Panc1 (cell line): ENCODE results near the gene CATSPERZ. TPM values are rescaled to one million over a fixed set of nuclear protein-coding genes. Genes with fewer than 3 reads are reported as not detected.

Experiments used
- ATAC-seq: fragments of 200-7000 bp; cut with Tn5 transposase; 2 replicates; pipeline ENCODE4 v1.9.1; 2020; ENCODE audit warnings: mild to moderate bottlenecking, moderate library complexity
- BruUV-seq: library from RNA; stranded (reverse); fragments of 400-500 nt; replicated peaks from 2 replicates; lab custom pipeline; 2021; lab: Mats Ljungman, UMichigan
- CTCF ChIA-PET: fragments of 300-600 bp; sonication (Branson Sonifier 250); formaldehyde crosslinking; loops from one replicate; lab custom pipeline; 2022; ENCODE audit warnings: antibody characterized with exemption; lab: Charles Lee
- POLR2A ChIA-PET: fragments of 300-600 bp; sonication (Branson Sonifier 250); formaldehyde crosslinking; loops from one replicate; lab custom pipeline; 2022; ENCODE audit warnings: antibody characterized with exemption; lab: Charles Lee
- DNase-seq: peaks from one replicate; pipeline ENCODE4 v3.0.0-alpha.2; 2010; ENCODE audit warnings: low read depth, low spot score
- H3K27ac ChIP-seq: 2 replicates; pipeline ENCODE4 v1.5.1; 2011; ENCODE audit warnings: mild to moderate bottlenecking, low read length, inconsistent platforms
- H3K27me3 ChIP-seq: fragments of 200-500 bp; sonication (Bioruptor generic); 2 replicates; pipeline ENCODE4 v1.6.0; 2014; ENCODE audit warnings: low read length, inconsistent platforms; ENCODE audit not compliant: control insufficient read depth, insufficient read depth
- H3K36me3 ChIP-seq: fragments of 200-500 bp; sonication (Bioruptor generic); 2 replicates; pipeline ENCODE4 v1.5.1; 2014; ENCODE audit warnings: inconsistent platforms, mild to moderate bottlenecking, low read length, moderate library complexity; ENCODE audit not compliant: control insufficient read depth, insufficient read depth
- H3K4me1 ChIP-seq: 2 replicates; pipeline ENCODE4 v1.5.1; 2011; ENCODE audit warnings: inconsistent platforms, mild to moderate bottlenecking, low read length, moderate library complexity; ENCODE audit not compliant: control insufficient read depth, insufficient read depth
- H3K4me3 ChIP-seq, 2 experiments: 2 replicates each; pipeline ENCODE4 v1.5.1; 2011 to 2012; ENCODE audit warnings: low read depth in 2 of 2, low read length in 2 of 2, mild to moderate bottlenecking in 2 of 2, inconsistent platforms in 1 of 2, moderate library complexity in 1 of 2
- H3K9me3 ChIP-seq: fragments of 200-500 bp; sonication (Bioruptor generic); 2 replicates; pipeline ENCODE4 v1.5.1; 2014; ENCODE audit warnings: low read depth, mild to moderate bottlenecking, inconsistent platforms, low read length, moderate library complexity; ENCODE audit not compliant: control insufficient read depth, insufficient read depth
- POLR2AphosphoS5 ChIP-seq: IDR thresholded peaks from 2 replicates; pipeline ENCODE4 v1.6.1; 2012; ENCODE audit warnings: mild to moderate bottlenecking, low read depth, low read length, moderate library complexity
- SIN3A ChIP-seq: IDR thresholded peaks from 2 replicates; pipeline ENCODE4 v1.6.1; 2012; ENCODE audit warnings: low read depth, mild to moderate bottlenecking, low read length, moderate library complexity, borderline replicate concordance; ENCODE audit not compliant: insufficient read depth
- TCF7L2 ChIP-seq: IDR thresholded peaks from 2 replicates; pipeline ENCODE4 v1.6.1; 2011; ENCODE audit warnings: mild to moderate bottlenecking, low read depth, low read length, inconsistent platforms
- in situ Hi-C: cut with HindIII; loops from 2 replicates; pipeline ENCODE4 v1.10.0; 2016; ENCODE audit warnings: low sequenced_read_pairs, low pct_unique_long_range_greater_than_20kb
- intact Hi-C: fragments of 100-400 bp; cut with micrococcal nuclease; formaldehyde crosslinking; loops from one replicate; pipeline ENCODE4 v1.10.0; 2022; ENCODE audit not compliant: unreplicated experiment
- total RNA-seq: library from RNA; stranded (reverse); gene quantifications from one replicate; pipeline ENCODE4 v1.2.1, GENCODE V29; 2021; ENCODE audit not compliant: unreplicated experiment
- TF ChIP-seq, protein P1 (sequence below), 2 experiments: IDR thresholded peaks; 2 replicates each; pipeline ENCODE4 v1.6.1; 2011 to 2012; ENCODE audit warnings: low read depth in 2 of 2, control low read depth in 1 of 2, low read length in 1 of 2, mild to moderate bottlenecking in 1 of 2, moderate library complexity in 1 of 2; ENCODE audit not compliant: insufficient read depth in 1 of 2
- TF ChIP-seq, protein P2 (sequence below): fragments of 450-650 bp; IDR thresholded peaks from 2 replicates; pipeline ENCODE4 v1.5.1; 2017; ENCODE audit warnings: mild to moderate bottlenecking

CATSPERZ gene
- total RNA-seq, 1 experiment from 2014 or later: 0.64 TPM

DNA sequence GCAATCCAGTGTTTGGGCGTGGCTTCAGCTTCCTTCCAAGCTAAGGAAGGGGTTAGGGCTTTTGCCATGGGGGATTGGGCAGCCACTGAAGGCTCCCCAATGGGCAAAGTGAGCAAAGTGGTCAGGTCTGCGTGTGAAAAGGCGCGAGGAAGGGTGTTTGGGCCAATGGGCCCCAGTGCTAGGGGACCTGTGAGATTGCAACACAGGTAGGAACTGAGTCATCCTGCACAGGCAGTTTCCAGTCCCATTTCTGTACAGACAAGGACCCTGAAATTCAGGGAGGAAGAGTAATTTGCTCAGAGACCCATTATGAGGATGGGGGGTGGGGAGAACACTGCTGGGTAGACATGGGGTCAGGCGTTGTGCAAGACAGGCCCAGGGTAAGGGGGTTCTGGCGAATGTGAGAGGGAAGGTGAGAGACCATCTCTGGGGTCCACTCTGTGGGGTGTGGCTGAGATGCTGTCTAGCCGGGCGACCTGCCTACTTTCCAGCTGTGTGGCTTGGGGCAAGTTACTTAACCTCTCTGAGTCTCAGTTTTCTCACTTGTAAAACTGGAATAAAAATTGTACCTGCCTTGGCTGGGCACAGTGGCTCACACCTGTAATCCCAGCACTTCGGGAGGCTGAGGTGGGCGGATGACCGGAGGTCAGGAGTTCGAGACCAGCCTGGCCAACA, 47.2 kb downstream of the CATSPERZ start:
- no peak for ATAC-seq
- TF ChIP-seq, protein P1, sequence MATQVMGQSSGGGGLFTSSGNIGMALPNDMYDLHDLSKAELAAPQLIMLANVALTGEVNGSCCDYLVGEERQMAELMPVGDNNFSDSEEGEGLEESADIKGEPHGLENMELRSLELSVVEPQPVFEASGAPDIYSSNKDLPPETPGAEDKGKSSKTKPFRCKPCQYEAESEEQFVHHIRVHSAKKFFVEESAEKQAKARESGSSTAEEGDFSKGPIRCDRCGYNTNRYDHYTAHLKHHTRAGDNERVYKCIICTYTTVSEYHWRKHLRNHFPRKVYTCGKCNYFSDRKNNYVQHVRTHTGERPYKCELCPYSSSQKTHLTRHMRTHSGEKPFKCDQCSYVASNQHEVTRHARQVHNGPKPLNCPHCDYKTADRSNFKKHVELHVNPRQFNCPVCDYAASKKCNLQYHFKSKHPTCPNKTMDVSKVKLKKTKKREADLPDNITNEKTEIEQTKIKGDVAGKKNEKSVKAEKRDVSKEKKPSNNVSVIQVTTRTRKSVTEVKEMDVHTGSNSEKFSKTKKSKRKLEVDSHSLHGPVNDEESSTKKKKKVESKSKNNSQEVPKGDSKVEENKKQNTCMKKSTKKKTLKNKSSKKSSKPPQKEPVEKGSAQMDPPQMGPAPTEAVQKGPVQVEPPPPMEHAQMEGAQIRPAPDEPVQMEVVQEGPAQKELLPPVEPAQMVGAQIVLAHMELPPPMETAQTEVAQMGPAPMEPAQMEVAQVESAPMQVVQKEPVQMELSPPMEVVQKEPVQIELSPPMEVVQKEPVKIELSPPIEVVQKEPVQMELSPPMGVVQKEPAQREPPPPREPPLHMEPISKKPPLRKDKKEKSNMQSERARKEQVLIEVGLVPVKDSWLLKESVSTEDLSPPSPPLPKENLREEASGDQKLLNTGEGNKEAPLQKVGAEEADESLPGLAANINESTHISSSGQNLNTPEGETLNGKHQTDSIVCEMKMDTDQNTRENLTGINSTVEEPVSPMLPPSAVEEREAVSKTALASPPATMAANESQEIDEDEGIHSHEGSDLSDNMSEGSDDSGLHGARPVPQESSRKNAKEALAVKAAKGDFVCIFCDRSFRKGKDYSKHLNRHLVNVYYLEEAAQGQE (IDR thresholded peaks at IDR 0.05; ENCODE audit: insufficient read depth in 1 of 2, low read depth in 2 of 2, low read length in 1 of 2): no peak
- TF ChIP-seq SIN3A: no peak
- TF ChIP-seq POLR2AphosphoS5: no peak
- TF ChIP-seq, protein P2, sequence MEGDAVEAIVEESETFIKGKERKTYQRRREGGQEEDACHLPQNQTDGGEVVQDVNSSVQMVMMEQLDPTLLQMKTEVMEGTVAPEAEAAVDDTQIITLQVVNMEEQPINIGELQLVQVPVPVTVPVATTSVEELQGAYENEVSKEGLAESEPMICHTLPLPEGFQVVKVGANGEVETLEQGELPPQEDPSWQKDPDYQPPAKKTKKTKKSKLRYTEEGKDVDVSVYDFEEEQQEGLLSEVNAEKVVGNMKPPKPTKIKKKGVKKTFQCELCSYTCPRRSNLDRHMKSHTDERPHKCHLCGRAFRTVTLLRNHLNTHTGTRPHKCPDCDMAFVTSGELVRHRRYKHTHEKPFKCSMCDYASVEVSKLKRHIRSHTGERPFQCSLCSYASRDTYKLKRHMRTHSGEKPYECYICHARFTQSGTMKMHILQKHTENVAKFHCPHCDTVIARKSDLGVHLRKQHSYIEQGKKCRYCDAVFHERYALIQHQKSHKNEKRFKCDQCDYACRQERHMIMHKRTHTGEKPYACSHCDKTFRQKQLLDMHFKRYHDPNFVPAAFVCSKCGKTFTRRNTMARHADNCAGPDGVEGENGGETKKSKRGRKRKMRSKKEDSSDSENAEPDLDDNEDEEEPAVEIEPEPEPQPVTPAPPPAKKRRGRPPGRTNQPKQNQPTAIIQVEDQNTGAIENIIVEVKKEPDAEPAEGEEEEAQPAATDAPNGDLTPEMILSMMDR: no peak
- no peak for TF ChIP-seq TCF7L2
- CTCF ChIA-PET: no interaction called here
- Histone ChIP-seq H3K9me3 (no peaks in the 10 kb centered on the region), H3K4me1 (peaks cover 24% of the 10 kb centered on the region), H3K27me3 (no peaks in the 10 kb centered on the region), H3K27ac (no peak overlapping the region), H3K4me3 (no peak overlapping the region), H3K36me3 (no peaks in the 10 kb centered on the region)
- in situ Hi-C loops: no loop called here
- POLR2A ChIA-PET: interaction anchor here (0.6 kb wide), 1 partner anchor 46 kb away, joined by 6 read pairs; no protein-coding TSS in a partner anchor
- intact Hi-C loops: no loop called here
- DNase-seq: no peak
- BruUV-seq: no TSS peak

DNA sequence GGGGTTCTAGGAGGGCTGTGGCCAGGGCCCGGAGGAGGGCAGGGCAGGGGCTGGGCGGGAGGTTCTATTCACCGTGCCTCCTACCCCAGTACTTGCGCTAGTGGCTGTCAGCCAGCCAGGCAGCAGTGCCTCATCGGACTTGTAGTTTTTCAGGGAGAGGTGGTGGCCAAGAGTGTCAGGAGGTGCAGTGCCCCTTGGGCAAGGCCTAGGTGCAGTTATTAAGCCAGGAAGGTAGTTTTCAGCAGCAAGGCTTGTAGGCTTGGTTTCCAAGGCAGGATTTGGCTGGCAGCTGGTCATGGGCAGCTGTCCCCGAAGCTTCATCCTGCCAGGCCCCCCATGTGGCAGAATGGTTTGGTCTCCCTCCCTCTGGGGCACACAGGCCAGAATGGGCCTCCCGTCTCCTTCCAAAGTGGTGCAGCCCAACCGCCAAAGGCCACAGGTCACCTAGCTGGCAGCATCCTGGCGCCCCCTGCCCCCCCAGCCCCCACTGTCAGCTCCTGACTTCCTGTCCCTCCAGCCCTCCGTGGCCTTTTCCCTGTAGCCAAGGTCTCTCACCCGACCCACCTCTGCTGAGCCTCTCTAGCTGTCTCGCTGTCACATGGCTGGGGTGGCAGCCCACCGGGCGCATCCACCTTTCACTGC, 48.3 kb downstream of the CATSPERZ start:
- in situ Hi-C loops: no loop called here
- ATAC-seq (no peak), DNase-seq (no peak)
- no peaks in the 10 kb centered on the region for H3K36me3 ChIP-seq
- no TSS peak for BruUV-seq
- H3K27ac ChIP-seq: no peak overlapping the region
- no peaks in the 10 kb centered on the region for H3K27me3 ChIP-seq
- H3K4me1 ChIP-seq: peaks cover 22% of the 10 kb centered on the region
- TF ChIP-seq SIN3A: no peak
- no peak for TF ChIP-seq TCF7L2
- TF ChIP-seq, protein P1 (IDR thresholded peaks at IDR 0.05; ENCODE audit: insufficient read depth in 1 of 2, low read depth in 2 of 2, low read length in 1 of 2): no peak
- TF ChIP-seq, protein P2: no peak
- no peak for TF ChIP-seq POLR2AphosphoS5
- no peaks in the 10 kb centered on the region for H3K9me3 ChIP-seq
- H3K4me3 ChIP-seq: no peak overlapping the region
- ChIA-PET CTCF (interaction anchor here (0.5 to 1.3 kb wide), 4 partner anchors 8 to 66 kb away, joined by 6 read pairs; no protein-coding TSS in a partner anchor), POLR2A (no interaction called here)
- intact Hi-C loops: no loop called here
